LHCN-M2 (cell line): ENCODE data around the gene RETSAT. TPM values are rescaled to one million over a fixed set of nuclear protein-coding genes. Genes with fewer than 3 reads are reported as not detected.

ENCODE experiments used
- DNase-seq: peaks from one replicate; pipeline ENCODE4 v3.0.0-alpha.2; 2012; ENCODE audit warnings: low read depth
- polyA plus RNA-seq: library from polyadenylated mRNA; unstranded; fragments of >200 nt; gene quantifications from one replicate; pipeline ENCODE4 v1.2.1, GENCODE V29; 2012; ENCODE audit warnings: missing spikeins
- total RNA-seq: library from RNA; depleted of rRNA; stranded (reverse); fragments of >200 nt; gene quantifications from 2 replicates; pipeline ENCODE4 v1.2.3, GENCODE V29; 2014; rRNA removed

Gene RETSAT
- total RNA-seq: 52.3 and 61.3 TPM in 2 replicates
- polyA plus RNA-seq: 29.1 TPM

DNA sequence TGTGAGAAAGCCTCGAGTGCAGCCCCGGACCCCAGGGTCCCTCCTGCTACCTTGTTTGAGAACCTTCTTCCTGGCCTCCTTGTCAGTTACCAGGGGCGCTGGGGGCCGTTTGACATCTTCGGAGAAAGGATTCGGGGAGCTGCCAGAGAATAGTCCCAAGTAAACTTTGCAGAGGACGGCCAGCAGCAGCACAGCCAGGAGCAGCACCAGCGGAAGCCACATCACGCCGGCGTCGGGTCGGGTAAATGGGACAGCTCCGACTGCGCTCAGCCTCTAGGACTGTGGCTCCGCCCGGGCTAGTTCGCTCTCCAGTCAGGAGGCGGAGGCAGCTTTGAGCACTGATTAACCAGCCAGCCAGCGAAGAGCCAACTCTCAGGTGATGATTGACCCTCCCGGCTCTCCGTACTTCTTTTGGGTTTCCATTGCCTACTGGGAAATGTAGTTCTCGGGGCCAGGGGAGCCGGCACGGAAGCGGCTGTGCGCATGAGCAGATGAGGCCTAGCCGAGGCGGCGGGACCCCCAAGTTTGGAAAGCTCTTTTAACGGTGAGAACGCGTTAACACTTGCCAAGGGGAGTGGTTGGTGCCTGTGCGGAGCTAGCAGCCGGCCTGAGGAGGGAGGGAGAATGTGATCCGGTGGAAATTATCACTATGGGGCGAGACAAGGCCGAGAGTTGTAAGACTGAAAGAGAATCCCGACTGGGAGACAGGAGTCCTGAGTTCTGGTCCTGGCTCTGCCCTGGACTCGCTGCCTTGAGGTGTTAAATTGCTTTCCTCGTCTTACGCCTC is at the start of gene RETSAT, which contains the start of gene ELMOD3:
RETSAT (minus strand) TSS at position 243 of the 787 bp plus-strand sequence; CDS start at position 222, 21 bp downstream.
ELMOD3 (plus strand) TSS at position 484 of the 787 bp plus-strand sequence. CDS start 2,430 bp downstream, outside the sequence.
- DNase-seq: peak; percentile 99

- no peak for DNase-seq
Measured at GRCh38 chr2:85401844-85402243, 47.5 kb upstream of the RETSAT start.

DNA sequence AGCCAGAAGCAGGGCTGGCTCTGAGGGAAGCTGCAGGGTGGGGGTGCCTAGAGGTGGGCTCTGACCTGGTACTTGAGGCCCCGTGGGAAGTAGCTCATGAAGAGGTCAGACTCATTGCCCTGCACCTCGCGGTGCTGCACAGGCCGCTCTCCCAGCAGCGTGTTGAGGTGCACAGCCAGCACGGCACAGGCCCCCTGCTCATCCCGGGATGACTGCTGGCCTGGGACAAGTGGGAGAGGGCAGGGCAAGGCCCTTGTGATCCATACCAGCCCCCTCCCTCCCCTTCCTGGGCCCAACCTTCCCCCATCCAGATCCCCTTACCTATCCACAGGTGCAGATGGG is 47.1 kb upstream of the RETSAT start:
- DNase-seq: no peak

DNA sequence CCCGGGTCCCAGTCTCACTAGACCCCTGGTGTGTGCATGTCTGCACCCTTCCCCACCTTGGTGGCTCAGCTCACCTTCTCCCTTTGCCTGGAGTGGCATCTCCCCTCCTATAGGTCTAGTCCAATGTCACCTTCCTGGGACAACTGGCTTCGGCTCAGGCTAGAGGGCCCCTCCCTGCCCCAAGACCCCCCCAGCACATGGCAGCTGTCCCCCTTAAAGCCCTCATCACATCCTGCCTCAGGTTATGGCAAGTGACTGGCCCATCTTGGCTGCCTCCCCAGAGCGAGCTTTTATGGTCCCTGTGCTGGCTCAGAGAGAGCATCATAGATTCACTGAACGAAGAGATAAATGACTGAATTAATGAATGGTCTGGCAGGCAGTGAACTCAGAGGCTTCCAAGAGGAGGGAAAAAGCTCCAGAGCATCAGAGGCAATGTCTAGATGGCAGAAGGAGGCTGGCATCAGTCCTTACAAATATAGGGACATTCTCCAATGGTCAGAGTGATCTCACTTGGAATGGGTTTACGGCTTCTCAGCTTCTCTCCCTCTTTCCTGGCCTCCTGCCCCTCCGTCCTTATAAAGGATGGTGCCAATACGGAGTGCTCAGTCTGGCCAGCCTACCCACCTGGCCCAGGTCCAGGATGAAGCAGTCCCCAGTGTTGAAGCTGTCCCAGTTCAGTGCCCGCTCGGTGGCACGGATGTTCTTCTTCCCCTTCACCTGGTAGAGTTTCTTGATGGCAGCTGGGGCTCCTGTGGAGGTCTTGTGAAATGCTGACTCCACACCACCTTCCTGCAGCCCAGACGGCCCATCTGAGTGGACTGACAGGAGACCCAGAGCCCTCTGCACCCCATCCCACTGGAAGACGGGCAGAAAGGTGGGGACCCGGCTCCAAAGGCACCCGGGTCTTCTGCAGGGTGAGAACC is 46.5 kb upstream of the RETSAT start:
- no peak for DNase-seq

GRCh38 chr2:85400023-85400422 is 45.7 kb upstream of the RETSAT start:
- no peak for DNase-seq

DNA sequence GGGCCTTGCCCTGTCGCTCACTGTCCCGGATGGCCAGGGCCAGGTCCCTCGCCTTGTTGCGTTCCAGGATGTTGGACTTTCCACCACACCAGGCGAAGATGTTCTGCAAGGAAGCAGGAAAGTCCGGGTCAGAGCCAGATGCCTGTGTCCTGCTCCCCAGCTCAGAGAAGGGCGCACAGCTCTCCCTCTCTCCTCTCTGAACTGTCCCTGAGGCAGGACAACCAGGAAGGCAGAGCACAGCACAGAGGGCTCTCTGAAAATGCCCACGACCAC is 44.8 kb upstream of the RETSAT start:
- no peak for DNase-seq

DNA sequence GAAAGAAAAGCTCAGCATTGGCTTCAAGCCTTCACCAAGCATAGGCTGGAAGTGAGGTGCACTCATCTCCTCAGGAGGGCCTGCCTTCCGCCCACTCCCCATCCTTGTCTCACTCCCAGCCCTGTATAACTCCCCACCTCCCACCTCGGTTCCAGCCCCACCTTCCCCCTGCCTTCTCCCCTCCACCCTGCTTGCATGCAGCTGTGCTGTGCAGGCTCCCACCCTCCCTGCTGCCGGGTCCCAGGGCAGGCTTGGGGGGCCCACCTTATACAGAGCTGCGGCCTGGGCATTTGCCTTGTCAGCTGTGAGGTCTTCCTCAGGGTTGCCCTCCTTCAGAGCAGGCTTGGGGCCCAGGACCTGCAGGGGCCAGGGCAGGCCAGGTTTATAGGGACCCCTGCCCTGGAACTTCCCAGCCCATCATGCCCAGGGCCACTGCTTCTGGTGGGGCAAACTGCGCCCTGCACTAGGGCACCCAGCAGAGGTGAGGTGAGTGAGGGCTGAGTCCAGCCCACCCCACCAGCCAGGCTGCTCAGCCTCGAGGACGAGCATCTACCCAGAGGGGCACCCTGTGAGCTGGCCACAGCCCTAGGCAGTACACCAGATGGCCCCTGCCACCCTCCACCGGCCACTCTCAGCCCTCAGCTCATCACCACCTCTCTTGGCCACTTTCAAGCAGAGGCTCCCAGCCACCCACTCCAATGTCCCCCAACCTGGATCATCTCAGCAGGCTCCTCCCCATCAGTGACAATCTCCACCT is 44.3 kb upstream of the RETSAT start:
- DNase-seq: no peak

DNA sequence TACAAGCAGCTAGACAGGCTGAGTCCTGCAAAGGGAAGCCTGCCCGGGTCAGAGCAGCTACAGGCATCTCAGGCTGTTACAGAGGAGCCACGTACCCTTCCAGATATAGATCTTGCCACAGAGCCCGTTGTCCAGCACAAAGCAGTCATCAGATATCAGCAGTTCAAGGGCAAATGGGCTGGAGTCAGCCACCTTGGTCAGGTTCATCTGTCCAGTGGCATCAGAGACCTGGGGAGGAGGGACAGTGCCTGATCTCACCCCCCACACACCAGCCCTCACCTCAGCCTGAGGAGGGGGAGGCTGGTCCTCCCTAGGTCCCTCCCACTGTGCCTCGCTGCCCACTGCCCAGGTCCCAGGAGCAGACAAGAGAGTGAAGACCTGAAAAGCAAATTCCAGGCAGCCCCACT is 43.6 kb upstream of the RETSAT start:
- DNase-seq: no peak

GRCh38 chr2:85396531-85397470 is 42.5 kb upstream of the RETSAT start:
- DNase-seq: no peak

- DNase-seq: no peak
Measured at GRCh38 chr2:85395912-85396475, 41.7 kb upstream of the RETSAT start.

GRCh38 chr2:85394976-85395375 is 40.6 kb upstream of the RETSAT start:
- no peak for DNase-seq

DNA sequence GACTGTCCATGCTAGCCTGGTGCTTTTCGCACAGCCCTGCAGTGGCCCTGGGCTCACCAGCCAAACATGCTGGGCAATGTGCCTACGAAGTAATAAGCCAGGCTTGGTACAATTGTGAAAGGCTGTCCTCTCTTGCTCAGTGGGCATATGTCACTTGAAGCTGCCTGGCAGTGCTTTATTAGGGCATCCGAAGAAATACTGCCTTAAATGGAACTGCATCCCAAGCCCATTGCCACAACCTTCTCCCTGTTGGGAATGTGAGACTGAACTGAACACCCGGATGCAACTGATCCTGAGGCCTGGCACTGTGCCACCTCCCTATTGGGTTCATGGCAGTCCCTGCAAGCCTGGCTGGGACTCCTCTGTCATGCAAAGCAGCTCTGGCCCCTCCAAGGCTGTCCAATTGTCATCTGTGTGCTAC is 39.9 kb upstream of the RETSAT start:
- no peak for DNase-seq

DNA sequence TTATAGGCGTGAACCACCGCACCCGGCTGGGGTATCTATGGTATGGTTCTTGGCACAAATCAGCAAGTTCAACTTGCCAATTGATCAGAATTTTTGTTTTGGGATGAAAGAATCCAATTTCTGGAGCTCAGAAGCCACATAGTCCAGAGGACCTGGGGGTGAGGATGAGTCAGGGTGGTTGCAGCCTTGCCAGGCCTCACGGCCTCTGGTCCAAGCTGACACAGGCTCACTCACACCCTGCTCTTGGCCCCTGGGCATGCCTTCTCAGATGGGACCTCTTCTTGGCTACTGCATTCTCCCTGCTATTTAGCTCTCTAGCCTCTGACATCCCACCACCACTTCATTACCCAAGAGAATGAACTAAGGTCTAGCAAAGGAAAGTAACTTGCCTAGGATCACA is 39.5 kb upstream of the RETSAT start:
- peak; percentile 42 for DNase-seq

DNA sequence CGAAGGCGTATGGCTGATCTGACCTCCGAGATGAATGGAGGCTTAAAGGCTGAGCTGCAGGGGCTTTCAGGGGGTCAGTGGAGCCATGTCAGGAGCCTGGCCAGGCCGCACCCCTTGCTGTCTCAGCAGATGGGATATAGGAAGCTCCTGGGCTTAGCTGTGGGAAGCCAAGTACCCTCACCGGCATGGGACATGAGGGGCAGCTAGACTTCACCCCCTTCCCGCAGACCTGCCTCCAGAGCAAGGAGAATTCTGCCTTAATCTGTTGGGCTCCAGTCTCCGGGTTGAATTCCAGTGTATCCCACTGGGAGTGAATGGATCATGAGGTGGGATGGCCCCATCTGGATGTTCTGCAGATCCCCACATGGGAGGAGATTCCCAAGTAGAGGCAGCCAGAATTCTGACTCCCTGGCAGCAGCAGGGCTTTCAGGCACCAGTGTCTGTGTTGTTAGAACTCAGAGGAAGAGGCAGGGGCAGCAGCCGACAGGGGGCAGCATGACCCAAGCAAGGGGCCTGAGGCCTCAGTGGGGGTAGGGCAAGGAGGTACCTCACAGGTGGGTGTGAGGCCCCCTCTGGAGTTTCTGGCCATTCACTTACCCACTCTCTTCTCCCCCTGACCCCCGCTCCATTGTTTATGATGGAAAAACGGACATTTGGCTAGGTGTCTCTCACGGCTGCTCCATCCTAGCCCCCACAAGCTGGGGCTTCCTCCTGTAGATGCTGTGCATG is 36.8 kb upstream of the RETSAT start:
- no peak for DNase-seq

GRCh38 chr2:85388878-85389538 is 34.7 kb upstream of the RETSAT start:
- no peak for DNase-seq

- no peak for DNase-seq
Measured at GRCh38 chr2:85387754-85388153, 33.4 kb upstream of the RETSAT start.

- DNase-seq: no peak
Measured at GRCh38 chr2:85385746-85386145, 31.4 kb upstream of the RETSAT start.

- DNase-seq: no peak
Measured at GRCh38 chr2:85383850-85384249, 29.5 kb upstream of the RETSAT start.

GRCh38 chr2:85383151-85383550 is 28.8 kb upstream of the RETSAT start:
- peak; percentile 36 for DNase-seq
